ENCODE data around the gene SKIC2.
"Not testable (repeated sequence)": the region's sequence is repeated elsewhere in the genome, so short reads cannot be mapped to it uniquely, and the experiment has no call there.

- TF ChIP-seq, protein P1, sequence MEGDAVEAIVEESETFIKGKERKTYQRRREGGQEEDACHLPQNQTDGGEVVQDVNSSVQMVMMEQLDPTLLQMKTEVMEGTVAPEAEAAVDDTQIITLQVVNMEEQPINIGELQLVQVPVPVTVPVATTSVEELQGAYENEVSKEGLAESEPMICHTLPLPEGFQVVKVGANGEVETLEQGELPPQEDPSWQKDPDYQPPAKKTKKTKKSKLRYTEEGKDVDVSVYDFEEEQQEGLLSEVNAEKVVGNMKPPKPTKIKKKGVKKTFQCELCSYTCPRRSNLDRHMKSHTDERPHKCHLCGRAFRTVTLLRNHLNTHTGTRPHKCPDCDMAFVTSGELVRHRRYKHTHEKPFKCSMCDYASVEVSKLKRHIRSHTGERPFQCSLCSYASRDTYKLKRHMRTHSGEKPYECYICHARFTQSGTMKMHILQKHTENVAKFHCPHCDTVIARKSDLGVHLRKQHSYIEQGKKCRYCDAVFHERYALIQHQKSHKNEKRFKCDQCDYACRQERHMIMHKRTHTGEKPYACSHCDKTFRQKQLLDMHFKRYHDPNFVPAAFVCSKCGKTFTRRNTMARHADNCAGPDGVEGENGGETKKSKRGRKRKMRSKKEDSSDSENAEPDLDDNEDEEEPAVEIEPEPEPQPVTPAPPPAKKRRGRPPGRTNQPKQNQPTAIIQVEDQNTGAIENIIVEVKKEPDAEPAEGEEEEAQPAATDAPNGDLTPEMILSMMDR (IDR thresholded peaks at IDR 0.05): not testable (repeated sequence)
- TF ChIP-seq POLR2A, EP300 (IDR thresholded peaks at IDR 0.05): not testable (repeated sequence)
Observed at GRCh38 chr6:31994421-31994820, 35.4 kb downstream of the SKIC2 start.
